Measurements from ENCODE around the gene TGM4.

DNA sequence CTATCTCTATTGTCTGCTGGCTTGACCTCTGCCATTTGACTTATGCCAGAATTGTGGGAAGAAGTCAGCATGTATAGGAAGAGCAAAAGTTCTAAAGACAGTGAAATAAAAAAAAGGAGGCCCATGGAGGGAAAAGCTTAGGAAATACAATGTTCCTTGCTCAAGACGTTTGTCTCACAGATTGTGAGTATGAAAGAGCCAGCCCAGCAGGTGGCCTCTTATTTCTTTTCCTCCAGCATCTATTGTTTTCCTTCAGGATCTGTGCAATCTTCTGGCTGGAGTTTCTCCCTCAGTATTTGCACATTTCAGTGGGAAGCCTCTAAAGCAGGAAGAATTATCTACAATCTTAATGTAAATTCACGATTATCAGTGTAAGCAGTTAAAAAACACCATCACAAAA lies 57.9 kb downstream of the TGM4 start:
- TF ChIP-seq, protein P1, sequence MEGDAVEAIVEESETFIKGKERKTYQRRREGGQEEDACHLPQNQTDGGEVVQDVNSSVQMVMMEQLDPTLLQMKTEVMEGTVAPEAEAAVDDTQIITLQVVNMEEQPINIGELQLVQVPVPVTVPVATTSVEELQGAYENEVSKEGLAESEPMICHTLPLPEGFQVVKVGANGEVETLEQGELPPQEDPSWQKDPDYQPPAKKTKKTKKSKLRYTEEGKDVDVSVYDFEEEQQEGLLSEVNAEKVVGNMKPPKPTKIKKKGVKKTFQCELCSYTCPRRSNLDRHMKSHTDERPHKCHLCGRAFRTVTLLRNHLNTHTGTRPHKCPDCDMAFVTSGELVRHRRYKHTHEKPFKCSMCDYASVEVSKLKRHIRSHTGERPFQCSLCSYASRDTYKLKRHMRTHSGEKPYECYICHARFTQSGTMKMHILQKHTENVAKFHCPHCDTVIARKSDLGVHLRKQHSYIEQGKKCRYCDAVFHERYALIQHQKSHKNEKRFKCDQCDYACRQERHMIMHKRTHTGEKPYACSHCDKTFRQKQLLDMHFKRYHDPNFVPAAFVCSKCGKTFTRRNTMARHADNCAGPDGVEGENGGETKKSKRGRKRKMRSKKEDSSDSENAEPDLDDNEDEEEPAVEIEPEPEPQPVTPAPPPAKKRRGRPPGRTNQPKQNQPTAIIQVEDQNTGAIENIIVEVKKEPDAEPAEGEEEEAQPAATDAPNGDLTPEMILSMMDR (conservative IDR thresholded peaks at IDR 0.05 in 1 of 2, IDR thresholded peaks at IDR 0.05 in 1 of 2; ENCODE audit: extremely low read depth in 1 of 2, insufficient read depth in 1 of 2, low read depth in 1 of 2, low read length in 2 of 2), result no peak
- no peak for TF ChIP-seq EZH2 (IDR thresholded peaks at IDR 0.05; ENCODE audit: borderline replicate concordance, low read length)
